DND-41 (cell line): ENCODE data around the gene SLAIN2.

Experiments
- ATAC-seq: fragments of 200-7000 bp; cut with Tn5 transposase; 3 replicates; pipeline ENCODE4 v1.9.1; 2021; ENCODE audit warnings: low read depth; ENCODE audit not compliant: insufficient read depth
- DNase-seq: peaks from one replicate; pipeline ENCODE4 v3.0.0-alpha.2; 2020
- H2AFZ ChIP-seq: 2 replicates; pipeline ENCODE4 v1.6.0; 2012; ENCODE audit warnings: low read depth, low read length
- H3K27ac ChIP-seq: 2 replicates; pipeline ENCODE4 v1.5.1; 2012; ENCODE audit warnings: low read length, inconsistent platforms
- H3K27me3 ChIP-seq: fragments of 200-600 bp; sonication (generic); 2 replicates; pipeline ENCODE4 v1.6.0; 2012; ENCODE audit warnings: low read length, mild to moderate bottlenecking, inconsistent platforms; ENCODE audit not compliant: insufficient read depth, poor library complexity
- H3K36me3 ChIP-seq: 2 replicates; pipeline ENCODE4 v1.5.1; 2012; ENCODE audit warnings: low read length, inconsistent platforms; ENCODE audit not compliant: insufficient read depth
- H3K4me1 ChIP-seq: 2 replicates; pipeline ENCODE4 v1.5.1; 2012; ENCODE audit warnings: mild to moderate bottlenecking, low read length; ENCODE audit not compliant: insufficient read depth
- H3K4me2 ChIP-seq: 2 replicates; pipeline ENCODE4 v1.6.0; 2012; ENCODE audit warnings: mild to moderate bottlenecking, moderate library complexity, low read length, inconsistent platforms; ENCODE audit not compliant: insufficient read depth
- H3K4me3 ChIP-seq, 2 experiments: fragments of 200-600 bp in 1 of 2; shearing (Covaris generic) in 1 of 2; 2 replicates each; pipeline ENCODE4 v1.5.1; 2012 to 2016; ENCODE audit warnings: inconsistent platforms in 2 of 2, low read length in 2 of 2, mild to moderate bottlenecking in 2 of 2, low read depth in 1 of 2, moderate library complexity in 1 of 2
- H3K79me2 ChIP-seq: 2 replicates; pipeline ENCODE4 v1.6.0; 2012; ENCODE audit warnings: low read length, inconsistent platforms; ENCODE audit not compliant: insufficient read depth
- H3K9ac ChIP-seq: 2 replicates; pipeline ENCODE4 v1.6.0; 2012; ENCODE audit warnings: low read depth, mild to moderate bottlenecking, inconsistent platforms, low read length, moderate library complexity
- H3K9me3 ChIP-seq: 2 replicates; pipeline ENCODE4 v1.5.1; 2012; ENCODE audit warnings: low read length, moderate library complexity, mild to moderate bottlenecking, inconsistent platforms; ENCODE audit not compliant: insufficient read depth, severe bottlenecking
- H4K20me1 ChIP-seq: 2 replicates; pipeline ENCODE4 v1.6.0; 2012; ENCODE audit warnings: low read length; ENCODE audit not compliant: insufficient read depth
- EZH2 ChIP-seq: IDR thresholded peaks from 3 replicates; pipeline ENCODE4 v1.6.1; 2012; ENCODE audit warnings: borderline replicate concordance, low read depth, mild to moderate bottlenecking, moderate library complexity, low read length, inconsistent platforms; ENCODE audit not compliant: severe bottlenecking
- TF ChIP-seq, protein P1 (sequence below): IDR thresholded peaks from 2 replicates; pipeline ENCODE4 v1.5.1; 2012; ENCODE audit warnings: borderline replicate concordance, low read length, moderate library complexity, mild to moderate bottlenecking; ENCODE audit not compliant: poor library complexity, severe bottlenecking; ENCODE audit errors: extremely low read depth

SLAIN2 gene

DNA sequence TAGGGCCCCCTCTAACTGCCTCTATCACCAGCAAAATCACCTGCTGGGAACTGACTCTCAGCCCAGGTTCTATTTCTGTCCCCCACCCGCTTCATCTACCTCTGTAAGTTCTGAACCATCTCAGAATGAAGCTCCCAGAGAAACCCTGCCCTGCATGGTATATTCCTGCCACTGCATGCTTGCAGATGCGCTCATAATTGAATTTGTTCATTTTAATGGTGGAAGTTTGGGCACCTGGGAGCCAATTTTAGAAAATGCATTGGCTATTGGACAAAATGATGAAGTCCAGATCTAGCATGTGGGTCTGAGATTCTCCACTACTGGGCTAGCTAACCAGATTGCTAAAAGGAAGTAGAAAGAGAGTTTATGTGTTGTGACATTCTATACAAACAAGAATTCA lies 113.3 kb downstream of the SLAIN2 start:
- no peaks in the 10 kb centered on the region for H3K9me3 ChIP-seq
- no peaks in the 10 kb centered on the region for H4K20me1 ChIP-seq
- ATAC-seq: no peak
- no peaks in the 10 kb centered on the region for H3K4me1 ChIP-seq
- no peak overlapping the region for H2AFZ ChIP-seq
- no peaks in the 10 kb centered on the region for H3K79me2 ChIP-seq
- H3K4me3 ChIP-seq: no peak overlapping the region
- H3K27me3 ChIP-seq: no peaks in the 10 kb centered on the region
- TF ChIP-seq, protein P1, sequence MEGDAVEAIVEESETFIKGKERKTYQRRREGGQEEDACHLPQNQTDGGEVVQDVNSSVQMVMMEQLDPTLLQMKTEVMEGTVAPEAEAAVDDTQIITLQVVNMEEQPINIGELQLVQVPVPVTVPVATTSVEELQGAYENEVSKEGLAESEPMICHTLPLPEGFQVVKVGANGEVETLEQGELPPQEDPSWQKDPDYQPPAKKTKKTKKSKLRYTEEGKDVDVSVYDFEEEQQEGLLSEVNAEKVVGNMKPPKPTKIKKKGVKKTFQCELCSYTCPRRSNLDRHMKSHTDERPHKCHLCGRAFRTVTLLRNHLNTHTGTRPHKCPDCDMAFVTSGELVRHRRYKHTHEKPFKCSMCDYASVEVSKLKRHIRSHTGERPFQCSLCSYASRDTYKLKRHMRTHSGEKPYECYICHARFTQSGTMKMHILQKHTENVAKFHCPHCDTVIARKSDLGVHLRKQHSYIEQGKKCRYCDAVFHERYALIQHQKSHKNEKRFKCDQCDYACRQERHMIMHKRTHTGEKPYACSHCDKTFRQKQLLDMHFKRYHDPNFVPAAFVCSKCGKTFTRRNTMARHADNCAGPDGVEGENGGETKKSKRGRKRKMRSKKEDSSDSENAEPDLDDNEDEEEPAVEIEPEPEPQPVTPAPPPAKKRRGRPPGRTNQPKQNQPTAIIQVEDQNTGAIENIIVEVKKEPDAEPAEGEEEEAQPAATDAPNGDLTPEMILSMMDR: no peak
- no peak for TF ChIP-seq EZH2
- H3K27ac ChIP-seq: no peak overlapping the region
- no peak overlapping the region for H3K4me2 ChIP-seq
- DNase-seq: no peak
- no peak overlapping the region for H3K9ac ChIP-seq
- no peaks in the 10 kb centered on the region for H3K36me3 ChIP-seq

DNA sequence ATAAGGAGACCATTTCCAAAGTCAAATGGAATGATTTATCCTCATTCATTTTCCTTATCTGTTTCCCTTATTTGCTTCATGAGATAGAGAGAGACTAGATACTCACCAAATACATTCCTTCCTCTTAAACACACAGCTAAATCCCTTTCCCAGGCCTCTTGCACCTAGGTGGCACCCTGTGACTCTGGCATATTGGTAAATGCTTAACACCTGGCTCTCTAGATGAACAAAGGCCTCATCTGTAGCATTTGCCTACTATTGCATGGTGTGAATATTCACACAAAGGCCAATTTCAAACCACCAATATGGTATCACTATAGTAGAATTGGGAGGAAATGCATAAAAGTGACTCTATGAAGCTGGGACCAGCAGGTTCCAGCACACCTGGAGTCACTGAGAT lies 119.7 kb downstream of the SLAIN2 start:
- Histone ChIP-seq H4K20me1 (no peaks in the 10 kb centered on the region), H3K9ac (no peak overlapping the region), H3K27me3 (no peaks in the 10 kb centered on the region), H3K4me3 (no peak overlapping the region), H2AFZ (no peak overlapping the region), H3K79me2 (no peaks in the 10 kb centered on the region), H3K36me3 (no peaks in the 10 kb centered on the region), H3K9me3 (no peaks in the 10 kb centered on the region), H3K4me1 (no peaks in the 10 kb centered on the region), H3K27ac (no peak overlapping the region), H3K4me2 (no peak overlapping the region)
- TF ChIP-seq EZH2: no peak
- TF ChIP-seq, protein P1: no peak
- no peak for ATAC-seq
- no peak for DNase-seq

DNA sequence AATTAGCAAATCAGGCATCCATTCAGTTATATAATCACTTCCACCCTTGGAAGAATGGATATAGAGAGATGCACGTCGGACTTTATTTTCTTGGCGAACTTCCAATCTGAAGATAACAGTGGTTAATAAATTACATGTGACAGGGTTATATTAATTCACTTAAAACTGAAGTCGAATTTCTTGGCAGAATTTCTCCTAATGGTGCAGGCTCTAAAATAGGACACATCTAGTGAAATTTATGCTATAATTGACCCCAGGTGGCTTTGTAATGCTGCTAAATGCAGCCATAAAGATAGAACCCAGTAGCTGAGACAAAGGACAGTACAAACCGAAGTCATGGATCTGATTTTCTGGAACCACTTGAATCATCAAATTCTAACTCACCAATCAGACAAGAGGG lies 121.0 kb downstream of the SLAIN2 start:
- H2AFZ ChIP-seq: no peak overlapping the region
- H3K27me3 ChIP-seq: no peaks in the 10 kb centered on the region
- no peaks in the 10 kb centered on the region for H3K4me1 ChIP-seq
- ATAC-seq (no peak), DNase-seq (no peak)
- no peak overlapping the region for H3K9ac ChIP-seq
- no peak overlapping the region for H3K27ac ChIP-seq
- no peaks in the 10 kb centered on the region for H3K79me2 ChIP-seq
- no peak overlapping the region for H3K4me3 ChIP-seq
- TF ChIP-seq EZH2: no peak
- H3K4me2 ChIP-seq: no peak overlapping the region
- no peaks in the 10 kb centered on the region for H4K20me1 ChIP-seq
- H3K36me3 ChIP-seq: no peaks in the 10 kb centered on the region
- no peaks in the 10 kb centered on the region for H3K9me3 ChIP-seq

DNA sequence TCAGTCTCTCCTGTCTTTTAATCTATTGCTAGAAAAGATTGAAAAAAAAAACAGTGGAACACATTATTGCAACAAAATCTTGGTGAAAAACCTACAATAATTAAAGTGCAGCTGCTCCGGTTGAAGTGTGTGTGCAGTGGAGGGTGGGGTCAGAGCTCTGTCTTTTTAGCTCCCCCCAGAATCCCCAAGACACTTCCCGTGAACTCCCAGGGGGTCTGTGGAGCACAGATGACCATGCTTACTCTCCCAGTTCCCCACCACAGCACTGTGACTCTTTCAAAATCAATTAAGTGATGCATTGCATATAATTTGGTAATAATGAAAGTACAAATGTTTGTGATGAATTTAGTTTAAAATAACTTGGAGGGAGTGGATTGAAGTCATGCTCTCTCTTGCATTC lies 126.1 kb downstream of the SLAIN2 start:
- no peaks in the 10 kb centered on the region for H3K27me3 ChIP-seq
- H3K9ac ChIP-seq: no peak overlapping the region
- no peaks in the 10 kb centered on the region for H3K36me3 ChIP-seq
- H4K20me1 ChIP-seq: no peaks in the 10 kb centered on the region
- DNase-seq (no peak), ATAC-seq (no peak)
- no peaks in the 10 kb centered on the region for H3K9me3 ChIP-seq
- no peak overlapping the region for H2AFZ ChIP-seq
- H3K79me2 ChIP-seq: no peaks in the 10 kb centered on the region
- no peak overlapping the region for H3K4me3 ChIP-seq
- no peak overlapping the region for H3K27ac ChIP-seq
- no peak overlapping the region for H3K4me2 ChIP-seq
- TF ChIP-seq EZH2: no peak
- TF ChIP-seq, protein P1: no peak
- H3K4me1 ChIP-seq: no peaks in the 10 kb centered on the region
